Mononuclear cell (primary cell): Measurements from ENCODE around the gene PODXL2. TPM values are rescaled to one million over a fixed set of nuclear protein-coding genes. Genes with fewer than 3 reads are reported as not detected.

Source experiments
- H3K27me3 ChIP-seq: 2 replicates; pipeline ENCODE4 v1.6.0; 2011; ENCODE audit warnings: low read length, control low read depth; ENCODE audit not compliant: insufficient read depth
- H3K4me1 ChIP-seq: 2 replicates; pipeline ENCODE4 v1.5.1; 2011; ENCODE audit warnings: mild to moderate bottlenecking, low read length, control low read depth; ENCODE audit not compliant: insufficient read depth
- H3K4me3 ChIP-seq: 2 replicates; pipeline ENCODE4 v1.5.1; 2011; ENCODE audit warnings: mild to moderate bottlenecking, low read length, moderate library complexity
- H3K9me3 ChIP-seq: 2 replicates; pipeline ENCODE4 v1.5.1; 2011; ENCODE audit warnings: low read depth, mild to moderate bottlenecking, control low read depth, low read length
- total RNA-seq: library from RNA; depleted of rRNA; stranded (reverse); fragments of >200 nt; gene quantifications from one replicate; pipeline ENCODE4 v1.2.3, GENCODE V29; 2012

The PODXL2 gene
- total RNA-seq, 1 donor: 1.9 TPM

DNA sequence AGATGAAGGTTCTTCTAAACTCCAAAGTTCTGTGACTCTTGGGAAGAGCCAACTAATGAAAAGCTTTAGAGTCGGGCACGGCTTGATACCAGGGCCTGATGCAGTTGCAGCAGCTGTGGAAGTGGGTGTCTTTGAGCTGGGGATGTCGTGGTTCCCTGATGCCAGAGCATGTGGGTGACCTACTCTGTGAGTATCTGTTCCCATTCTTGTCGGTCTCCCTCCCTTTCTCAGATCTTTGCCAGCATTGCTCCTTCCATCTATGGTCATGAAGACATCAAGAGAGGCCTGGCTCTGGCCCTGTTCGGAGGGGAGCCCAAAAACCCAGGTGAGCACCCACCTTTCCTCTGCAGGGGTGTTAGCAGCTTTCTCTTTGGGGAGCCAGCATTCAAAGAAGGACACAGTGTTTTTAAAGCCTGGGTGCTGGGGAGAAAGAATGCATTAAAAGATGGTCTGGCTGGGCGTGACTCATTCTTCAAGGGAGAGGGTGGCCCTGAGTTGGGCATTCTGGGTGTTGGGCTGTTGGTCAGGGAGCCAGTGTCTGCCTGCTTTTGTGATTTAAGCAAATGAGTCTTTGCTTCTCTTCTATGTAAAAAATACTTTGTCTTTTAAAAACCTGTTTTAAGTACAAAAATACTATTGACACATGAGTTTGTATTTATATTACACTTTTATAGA lies 13.2 kb upstream of the PODXL2 start:
- Histone ChIP-seq H3K4me1 (no peaks in the 10 kb centered on the region), H3K4me3 (no peak overlapping the region), H3K27me3 (no peaks in the 10 kb centered on the region), H3K9me3 (no peaks in the 10 kb centered on the region)

DNA sequence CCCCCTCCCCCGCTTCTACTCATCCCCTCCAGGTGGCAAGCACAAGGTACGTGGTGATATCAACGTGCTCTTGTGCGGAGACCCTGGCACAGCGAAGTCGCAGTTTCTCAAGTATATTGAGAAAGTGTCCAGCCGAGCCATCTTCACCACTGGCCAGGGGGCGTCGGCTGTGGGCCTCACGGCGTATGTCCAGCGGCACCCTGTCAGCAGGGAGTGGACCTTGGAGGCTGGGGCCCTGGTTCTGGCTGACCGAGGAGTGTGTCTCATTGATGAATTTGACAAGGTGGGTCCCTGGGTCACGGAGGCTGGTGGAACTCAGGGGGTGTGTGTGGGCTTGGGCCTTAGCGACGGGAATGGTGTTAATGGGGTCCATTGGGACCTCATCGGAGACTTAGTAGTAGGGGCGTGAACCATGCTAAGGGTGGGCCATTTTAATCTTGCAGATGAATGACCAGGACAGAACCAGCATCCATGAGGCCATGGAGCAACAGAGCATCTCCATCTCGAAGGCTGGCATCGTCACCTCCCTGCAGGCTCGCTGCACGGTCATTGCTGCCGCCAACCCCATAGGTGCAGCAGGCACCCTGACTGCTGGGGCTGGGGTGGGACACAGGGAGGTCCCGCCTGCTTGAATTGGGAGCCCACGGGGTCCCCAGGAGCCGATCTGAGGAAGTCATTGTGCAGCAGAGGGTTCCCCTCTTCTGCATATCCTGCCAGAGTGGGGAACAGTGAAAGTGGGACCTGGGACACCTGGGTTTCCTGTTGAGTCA lies 12.0 kb upstream of the PODXL2 start:
- H3K4me1 ChIP-seq: no peaks in the 10 kb centered on the region
- H3K27me3 ChIP-seq: no peaks in the 10 kb centered on the region
- H3K9me3 ChIP-seq: no peaks in the 10 kb centered on the region
- H3K4me3 ChIP-seq: no peak overlapping the region

DNA sequence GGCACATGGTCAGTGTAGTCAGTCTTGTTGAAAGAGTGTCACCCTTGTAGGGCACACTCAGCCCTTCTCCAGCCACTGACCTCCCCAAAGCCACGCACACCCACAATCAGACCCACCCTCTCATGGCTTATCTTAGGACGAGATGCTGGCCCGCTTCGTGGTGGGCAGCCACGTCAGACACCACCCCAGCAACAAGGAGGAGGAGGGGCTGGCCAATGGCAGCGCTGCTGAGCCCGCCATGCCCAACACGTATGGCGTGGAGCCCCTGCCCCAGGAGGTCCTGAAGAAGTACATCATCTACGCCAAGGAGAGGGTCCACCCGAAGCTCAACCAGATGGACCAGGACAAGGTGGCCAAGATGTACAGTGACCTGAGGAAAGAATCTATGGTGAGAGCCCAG lies 10.1 kb upstream of the PODXL2 start:
- H3K9me3 ChIP-seq: no peaks in the 10 kb centered on the region
- no peaks in the 10 kb centered on the region for H3K4me1 ChIP-seq
- H3K27me3 ChIP-seq: no peaks in the 10 kb centered on the region
- H3K4me3 ChIP-seq: no peak overlapping the region

DNA sequence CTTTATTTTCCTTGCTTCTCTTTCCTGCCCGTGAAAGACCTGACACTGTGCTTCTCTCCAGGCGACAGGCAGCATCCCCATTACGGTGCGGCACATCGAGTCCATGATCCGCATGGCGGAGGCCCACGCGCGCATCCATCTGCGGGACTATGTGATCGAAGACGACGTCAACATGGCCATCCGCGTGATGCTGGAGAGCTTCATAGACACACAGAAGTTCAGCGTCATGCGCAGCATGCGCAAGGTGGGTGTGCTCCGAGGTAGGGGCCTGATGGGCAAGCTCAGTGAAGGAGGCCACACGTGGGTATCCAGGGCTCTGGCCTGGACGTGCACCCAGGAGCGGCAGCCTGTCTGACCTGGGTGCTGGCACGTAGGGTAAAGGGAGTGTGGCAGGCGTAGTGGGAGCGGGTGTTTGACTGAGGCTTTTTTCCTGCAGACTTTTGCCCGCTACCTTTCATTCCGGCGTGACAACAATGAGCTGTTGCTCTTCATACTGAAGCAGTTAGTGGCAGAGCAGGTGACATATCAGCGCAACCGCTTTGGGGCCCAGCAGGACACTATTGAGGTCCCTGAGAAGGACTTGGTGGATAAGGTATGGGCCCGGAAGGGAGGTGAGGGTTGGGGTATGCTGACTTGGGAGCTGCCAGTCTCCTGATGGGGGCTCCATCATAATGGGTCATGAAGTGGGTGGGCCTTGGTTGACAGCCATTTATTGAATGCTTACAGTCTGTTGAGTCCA lies 8.2 kb upstream of the PODXL2 start:
- Histone ChIP-seq H3K4me3 (no peak overlapping the region), H3K9me3 (no peaks in the 10 kb centered on the region), H3K4me1 (no peaks in the 10 kb centered on the region), H3K27me3 (no peaks in the 10 kb centered on the region)

DNA sequence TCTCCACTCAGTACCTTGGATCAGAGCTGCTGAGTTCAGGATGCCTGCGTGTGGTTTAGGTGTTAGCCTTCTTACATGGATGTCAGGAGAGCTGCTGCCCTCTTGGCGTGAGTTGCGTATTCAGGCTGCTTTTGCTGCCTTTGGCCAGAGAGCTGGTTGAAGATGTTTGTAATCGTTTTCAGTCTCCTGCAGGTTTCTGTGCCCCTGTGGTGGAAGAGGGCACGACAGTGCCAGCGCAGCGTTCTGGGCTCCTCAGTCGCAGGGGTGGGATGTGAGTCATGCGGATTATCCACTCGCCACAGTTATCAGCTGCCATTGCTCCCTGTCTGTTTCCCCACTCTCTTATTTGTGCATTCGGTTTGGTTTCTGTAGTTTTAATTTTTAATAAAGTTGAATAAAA lies 7.0 kb upstream of the PODXL2 start:
- Histone ChIP-seq H3K27me3 (no peaks in the 10 kb centered on the region), H3K4me1 (no peaks in the 10 kb centered on the region), H3K9me3 (no peaks in the 10 kb centered on the region), H3K4me3 (no peak overlapping the region)

DNA sequence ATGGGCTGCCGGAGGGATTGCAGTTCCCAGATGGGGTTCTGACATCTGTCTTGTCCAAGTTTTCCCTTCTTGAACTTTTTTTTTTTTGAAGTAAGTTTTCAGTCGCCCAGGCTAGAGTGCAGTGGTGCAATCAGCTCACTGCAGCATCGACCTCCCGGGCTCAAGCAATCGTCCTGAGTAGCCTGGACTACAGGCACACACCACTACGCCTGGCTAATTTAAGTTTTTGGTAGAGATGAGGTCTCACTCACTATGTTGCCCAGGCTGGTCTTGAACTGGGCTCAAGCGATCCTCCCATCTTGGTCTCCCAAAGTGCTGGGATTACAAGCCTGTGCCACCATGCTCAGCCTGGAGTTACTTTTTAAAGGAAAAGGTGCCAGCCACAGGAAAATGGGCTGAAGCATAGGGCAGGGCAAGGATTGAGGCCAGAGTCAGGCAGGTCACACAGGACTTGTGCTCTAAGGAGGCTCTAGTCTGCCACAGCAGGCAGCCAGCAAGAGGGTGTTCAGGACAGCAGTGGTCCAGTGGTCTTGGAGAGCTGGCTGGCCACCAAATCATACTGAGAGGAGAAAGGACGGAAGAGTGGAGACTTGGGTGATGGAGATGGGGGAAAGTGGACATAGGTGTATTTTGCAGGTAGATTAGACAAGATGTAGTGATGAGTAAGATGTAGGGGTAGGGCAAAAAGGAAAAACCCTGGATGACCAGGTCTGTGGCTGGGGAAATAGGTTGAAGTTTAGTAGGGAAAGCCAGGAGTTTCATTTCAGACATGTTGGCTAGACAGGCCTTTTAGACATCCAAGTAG lies 6.0 kb upstream of the PODXL2 start:
- H3K9me3 ChIP-seq: no peaks in the 10 kb centered on the region
- H3K4me3 ChIP-seq: no peak overlapping the region
- no peaks in the 10 kb centered on the region for H3K4me1 ChIP-seq
- H3K27me3 ChIP-seq: peaks cover 8% of the 10 kb centered on the region

DNA sequence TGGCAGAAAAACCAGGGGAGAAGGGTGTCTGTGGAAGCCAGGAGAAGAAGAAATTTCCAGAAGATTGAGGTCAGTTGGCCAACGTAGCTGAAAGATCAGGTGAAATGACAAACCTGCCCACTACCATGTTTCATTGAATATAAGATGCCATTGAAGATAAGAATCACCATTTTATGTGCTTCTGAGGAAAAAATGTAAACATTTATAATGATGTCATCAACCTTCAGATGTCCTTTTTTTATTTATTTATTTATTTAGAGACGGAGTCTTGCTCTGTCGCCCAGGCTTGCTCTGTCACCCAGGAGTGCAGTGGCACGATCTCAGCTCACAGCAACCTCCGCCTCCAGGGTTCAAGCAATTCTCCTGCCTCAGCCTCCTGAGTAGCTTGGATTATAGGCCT lies 4.9 kb upstream of the PODXL2 start:
- H3K4me1 ChIP-seq: no peaks in the 10 kb centered on the region
- H3K9me3 ChIP-seq: no peaks in the 10 kb centered on the region
- peaks cover 15% of the 10 kb centered on the region for H3K27me3 ChIP-seq
- H3K4me3 ChIP-seq: no peak overlapping the region

DNA sequence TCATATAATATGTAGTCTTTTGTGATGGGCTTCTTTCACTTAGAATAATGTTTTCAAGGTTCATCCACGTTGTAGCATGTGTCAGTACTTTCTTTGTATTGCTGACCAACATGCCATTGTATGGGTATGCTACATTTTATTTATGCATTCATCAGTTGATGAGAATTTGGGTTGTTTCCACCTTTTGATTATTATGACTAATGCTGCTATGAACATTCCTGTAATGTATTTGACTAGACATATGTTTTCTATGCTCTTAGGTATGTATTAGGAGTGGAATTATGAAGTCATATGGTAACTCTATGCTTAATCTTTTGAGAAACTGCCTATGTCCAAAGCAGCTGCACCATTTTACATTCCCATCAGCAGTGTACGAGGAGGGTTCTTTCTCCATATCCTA lies 3.2 kb upstream of the PODXL2 start:
- no peak overlapping the region for H3K4me3 ChIP-seq
- H3K9me3 ChIP-seq: no peaks in the 10 kb centered on the region
- H3K4me1 ChIP-seq: peaks cover 15% of the 10 kb centered on the region
- peaks cover 28% of the 10 kb centered on the region for H3K27me3 ChIP-seq

DNA sequence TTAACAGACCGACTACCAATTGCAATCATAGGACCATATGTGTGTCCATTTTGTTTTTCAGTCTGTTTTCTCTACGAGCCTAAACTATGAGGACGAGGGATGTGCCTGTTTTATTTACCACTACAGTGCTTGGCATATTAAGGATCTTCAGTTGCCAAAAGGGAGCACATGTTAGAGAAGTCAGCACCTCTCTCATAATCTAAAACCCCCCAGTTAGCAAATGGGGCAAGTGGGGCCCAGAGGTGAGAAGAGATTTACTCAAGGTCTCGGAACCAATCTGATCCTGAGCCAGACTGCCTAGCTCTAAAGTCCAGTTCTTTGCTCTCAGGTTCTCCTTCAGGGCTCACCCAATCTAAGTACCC lies 578 bp upstream of the PODXL2 start:
- Histone ChIP-seq H3K9me3 (no peaks in the 10 kb centered on the region), H3K4me3 (no peak overlapping the region), H3K27me3 (peaks cover 33% of the 10 kb centered on the region), H3K4me1 (peaks cover 15% of the 10 kb centered on the region)

DNA sequence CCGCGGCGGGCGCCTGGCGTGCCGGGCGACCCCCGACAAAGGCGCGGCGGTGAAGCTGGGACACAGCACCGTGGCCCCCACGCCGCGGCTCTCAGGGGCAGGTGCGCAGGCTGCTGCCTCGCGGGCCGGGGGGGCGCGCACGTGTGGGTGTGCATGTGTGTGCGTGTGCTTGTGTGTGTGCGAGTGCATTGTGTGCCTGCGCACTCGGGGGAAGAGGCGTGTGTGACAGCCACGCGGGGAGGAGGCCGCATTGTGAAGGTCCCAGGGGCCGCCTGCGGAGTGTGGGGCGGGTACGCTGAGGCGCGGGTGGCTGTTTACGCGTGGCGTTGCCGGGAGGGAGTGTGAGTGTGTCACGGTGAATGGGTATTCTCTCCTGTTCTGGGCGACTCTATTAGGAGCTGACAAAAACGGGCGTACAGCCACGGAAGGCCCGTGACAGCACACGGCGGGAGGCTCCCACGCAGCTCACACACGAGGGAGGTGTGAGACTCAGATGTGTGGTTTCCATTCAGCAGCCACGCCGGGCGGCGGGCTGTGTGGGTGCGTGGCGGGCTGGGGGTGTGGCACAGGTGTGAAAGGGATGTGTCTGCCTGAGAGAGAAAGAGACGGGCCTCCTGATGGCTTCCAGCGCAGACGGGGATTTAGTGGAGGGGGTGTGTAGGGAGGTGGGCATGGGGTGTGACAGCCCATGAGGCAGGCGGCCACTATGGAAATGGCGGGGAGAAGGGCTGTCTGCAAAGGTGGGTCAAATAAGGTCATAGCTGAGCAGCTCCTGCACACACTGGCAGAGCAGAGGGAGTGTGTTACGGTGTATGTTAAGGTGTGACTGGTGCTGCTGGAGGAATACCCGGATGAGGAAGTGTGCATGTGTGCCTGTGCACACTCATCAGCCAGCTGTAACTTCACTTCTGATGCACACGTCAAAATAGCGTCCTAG lies 750 bp downstream of the PODXL2 start:
- H3K4me1 ChIP-seq: peaks cover 15% of the 10 kb centered on the region
- H3K4me3 ChIP-seq: peak overlapping the region; percentile 10
- H3K27me3 ChIP-seq: peaks cover 33% of the 10 kb centered on the region
- H3K9me3 ChIP-seq: no peaks in the 10 kb centered on the region

DNA sequence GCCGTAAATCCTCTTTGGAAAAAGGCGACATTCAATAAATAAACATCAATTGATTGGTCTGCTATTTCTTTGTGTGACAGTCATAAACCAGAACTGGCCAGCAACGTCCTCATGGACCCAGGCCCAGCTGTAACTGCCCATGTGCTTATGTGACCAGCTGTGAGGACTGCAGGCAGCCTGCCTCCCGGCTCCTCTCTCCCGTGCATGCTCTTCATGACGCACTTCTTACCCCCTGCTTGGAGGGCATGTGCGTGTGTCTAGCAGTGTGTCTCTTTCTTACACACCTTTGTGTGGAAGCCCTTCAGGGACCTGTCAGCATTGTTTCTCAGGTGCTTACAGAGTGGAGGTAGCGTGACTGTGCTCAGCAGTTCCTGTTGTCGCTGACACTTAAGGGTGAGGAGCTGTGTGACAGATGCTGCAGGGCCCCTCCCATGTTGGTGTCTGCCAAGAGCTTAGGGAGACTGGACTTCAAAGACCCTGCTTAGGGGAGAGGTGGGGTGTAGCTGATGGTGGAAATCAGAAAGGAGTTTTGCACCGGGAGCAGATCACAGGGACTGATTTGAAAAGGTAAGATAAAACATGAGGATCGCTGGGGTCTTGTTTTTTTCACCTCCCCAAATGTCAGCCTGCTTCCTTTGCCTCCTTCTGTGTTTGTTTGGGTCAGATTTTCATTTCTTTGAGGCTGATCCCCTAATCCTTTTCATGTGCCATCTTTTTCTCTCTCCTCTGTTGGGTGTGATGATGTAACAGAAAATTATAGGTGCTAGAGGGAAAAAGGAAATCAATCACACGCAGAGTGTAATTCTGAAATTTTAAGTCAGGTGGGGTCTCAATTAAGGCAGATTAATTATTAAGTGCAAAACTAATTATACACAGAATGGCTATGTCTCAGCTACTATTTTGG lies 2.1 kb downstream of the PODXL2 start:
- peaks cover 15% of the 10 kb centered on the region for H3K4me1 ChIP-seq
- peaks cover 33% of the 10 kb centered on the region for H3K27me3 ChIP-seq
- no peak overlapping the region for H3K4me3 ChIP-seq
- H3K9me3 ChIP-seq: no peaks in the 10 kb centered on the region

DNA sequence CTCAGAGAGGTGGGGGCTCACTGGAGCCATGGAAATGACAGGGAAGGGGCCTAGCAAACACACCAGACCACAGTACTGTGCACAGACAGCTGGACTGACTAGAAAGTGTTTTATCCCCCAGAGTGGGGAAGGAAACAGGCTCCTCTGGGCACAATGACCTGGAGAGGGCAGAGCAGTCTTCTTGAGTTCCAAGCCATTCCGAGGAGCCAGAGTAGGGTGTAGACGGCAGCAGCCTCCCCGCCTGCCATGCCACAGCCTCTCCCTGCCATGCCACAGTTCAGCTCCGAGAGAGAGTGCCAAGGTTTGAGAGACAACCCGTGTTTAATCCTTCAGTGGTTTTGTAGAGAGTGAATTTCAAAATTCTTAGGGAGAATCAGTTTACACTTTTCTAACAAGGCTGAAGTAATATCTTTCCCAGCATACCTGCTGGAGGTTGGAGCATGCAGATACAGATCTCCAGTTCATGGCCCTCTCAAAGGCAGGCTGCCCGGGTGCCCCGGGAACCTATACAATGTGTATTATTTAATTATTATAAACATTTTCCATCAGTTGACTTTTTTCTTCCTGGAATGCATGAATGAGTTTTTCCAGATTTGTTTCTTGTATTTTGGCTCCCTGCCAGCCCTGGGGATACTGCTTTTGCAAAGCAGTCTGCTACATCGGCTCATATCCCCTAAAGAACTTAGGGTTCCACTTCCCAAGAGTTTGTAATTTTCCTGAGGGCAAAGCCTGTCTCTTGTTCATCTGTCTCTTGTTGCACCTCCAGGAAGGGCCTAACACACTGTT lies 3.2 kb downstream of the PODXL2 start:
- H3K4me1 ChIP-seq: peaks cover 15% of the 10 kb centered on the region
- no peaks in the 10 kb centered on the region for H3K9me3 ChIP-seq
- H3K4me3 ChIP-seq: no peak overlapping the region
- H3K27me3 ChIP-seq: peaks cover 33% of the 10 kb centered on the region

DNA sequence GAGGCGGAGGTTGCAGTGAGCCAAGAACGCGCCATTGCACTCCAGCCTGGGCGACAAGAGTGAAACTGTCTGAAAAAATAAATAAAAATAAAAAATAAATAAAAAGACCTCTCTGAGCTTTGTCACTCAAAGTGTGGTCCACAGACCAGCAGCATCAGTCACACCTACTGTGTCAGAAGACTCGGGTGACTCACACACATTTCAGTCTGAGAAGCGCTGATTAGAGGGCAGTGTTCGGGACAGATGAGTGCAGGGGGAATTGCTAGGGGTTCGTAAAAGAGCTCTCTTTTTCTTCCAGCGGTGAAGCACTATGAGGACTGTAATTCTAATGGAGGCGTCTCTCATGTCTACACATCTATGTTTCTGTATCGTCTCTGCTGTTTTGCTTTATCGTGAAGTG lies 5.7 kb downstream of the PODXL2 start:
- Histone ChIP-seq H3K9me3 (no peaks in the 10 kb centered on the region), H3K27me3 (peaks cover 17% of the 10 kb centered on the region), H3K4me1 (peaks cover 18% of the 10 kb centered on the region), H3K4me3 (no peak overlapping the region)
